ENCODE measurements around the gene ABCB8.
A peak's percentile ranks its signal among the peaks of the same experiment; 100 is the strongest.

The ABCB8 gene

DNA sequence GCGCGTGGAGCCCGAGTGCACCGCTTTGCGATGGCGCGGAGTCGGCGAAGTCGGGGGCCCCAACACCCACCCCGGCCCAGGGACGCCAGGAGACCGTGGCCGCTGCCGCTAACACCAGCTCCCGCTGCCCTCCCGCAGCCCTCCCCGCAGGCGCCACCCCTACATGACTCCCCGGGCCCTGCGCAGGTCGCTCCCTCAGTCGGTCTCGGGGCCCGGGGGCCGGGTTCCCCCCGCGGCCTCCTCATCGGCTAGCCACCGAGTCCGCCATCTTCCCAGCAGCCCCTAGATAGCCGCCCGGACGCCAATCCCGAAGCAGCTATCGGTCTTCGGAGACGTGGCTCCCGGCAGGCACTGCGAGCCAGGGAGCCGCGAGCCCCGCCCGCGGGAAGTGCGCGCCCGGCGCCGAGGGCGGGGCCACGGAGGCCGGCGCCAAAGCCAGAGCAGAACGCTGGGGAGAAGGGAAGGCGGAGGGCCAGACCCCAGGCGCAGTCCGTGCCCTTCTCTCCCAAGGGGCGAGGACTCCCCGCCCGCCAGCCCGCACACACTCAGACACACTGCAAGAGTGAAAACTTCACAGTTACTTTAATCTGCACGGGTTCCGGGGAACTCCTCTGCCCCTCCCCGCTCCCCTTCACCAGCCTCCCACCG is 52.4 kb downstream of the ABCB8 start, which contains the start of gene FASTK:
TSS of gene FASTK (minus strand) at position 288 of the 648 bp plus-strand sequence. CDS start at position 245, 43 bp downstream.
- peak; percentile 92; the same call in 1 of the 2 replicates for TF ChIP-seq ZFX (IDR thresholded peaks at IDR 0.05)
- TF ChIP-seq, protein P1, sequence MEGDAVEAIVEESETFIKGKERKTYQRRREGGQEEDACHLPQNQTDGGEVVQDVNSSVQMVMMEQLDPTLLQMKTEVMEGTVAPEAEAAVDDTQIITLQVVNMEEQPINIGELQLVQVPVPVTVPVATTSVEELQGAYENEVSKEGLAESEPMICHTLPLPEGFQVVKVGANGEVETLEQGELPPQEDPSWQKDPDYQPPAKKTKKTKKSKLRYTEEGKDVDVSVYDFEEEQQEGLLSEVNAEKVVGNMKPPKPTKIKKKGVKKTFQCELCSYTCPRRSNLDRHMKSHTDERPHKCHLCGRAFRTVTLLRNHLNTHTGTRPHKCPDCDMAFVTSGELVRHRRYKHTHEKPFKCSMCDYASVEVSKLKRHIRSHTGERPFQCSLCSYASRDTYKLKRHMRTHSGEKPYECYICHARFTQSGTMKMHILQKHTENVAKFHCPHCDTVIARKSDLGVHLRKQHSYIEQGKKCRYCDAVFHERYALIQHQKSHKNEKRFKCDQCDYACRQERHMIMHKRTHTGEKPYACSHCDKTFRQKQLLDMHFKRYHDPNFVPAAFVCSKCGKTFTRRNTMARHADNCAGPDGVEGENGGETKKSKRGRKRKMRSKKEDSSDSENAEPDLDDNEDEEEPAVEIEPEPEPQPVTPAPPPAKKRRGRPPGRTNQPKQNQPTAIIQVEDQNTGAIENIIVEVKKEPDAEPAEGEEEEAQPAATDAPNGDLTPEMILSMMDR (conservative IDR thresholded peaks at IDR 0.05), result no peak
- peak within 1 kb of the TSS; percentile 98 for H3K27ac ChIP-seq

- peak overlapping the region; percentile 98 for H3K27ac ChIP-seq
- TF ChIP-seq, protein P1 (conservative IDR thresholded peaks at IDR 0.05), result no peak
- TF ChIP-seq ZFX (IDR thresholded peaks at IDR 0.05), result peak; percentile 61; the same call in 1 of the 2 replicates
Observed at GRCh38 chr7:151081170-151082101, 53.2 kb downstream of the ABCB8 start.

GRCh38 chr7:151082141-151083070 is 54.2 kb downstream of the ABCB8 start:
- TF ChIP-seq, protein P1 (conservative IDR thresholded peaks at IDR 0.05), result no peak
- no peak for TF ChIP-seq ZFX (IDR thresholded peaks at IDR 0.05)
- H3K27ac ChIP-seq, result peak overlapping the region; percentile 98

- TF ChIP-seq, protein P1 (conservative IDR thresholded peaks at IDR 0.05), result no peak
- no peak for TF ChIP-seq ZFX (IDR thresholded peaks at IDR 0.05)
- peak within 1 kb of the TSS; percentile 98 for H3K27ac ChIP-seq
Observed at GRCh38 chr7:151083071-151083823, 55.0 kb downstream of the ABCB8 start, which contains the start of gene TMUB1. TSS of gene TMUB1 (minus strand) at chr7:151083493. CDS start at chr7:151082563, 930 bp downstream.

- H3K27ac ChIP-seq, result peak overlapping the region; percentile 98
- TF ChIP-seq, protein P1 (conservative IDR thresholded peaks at IDR 0.05), result no peak
- TF ChIP-seq ZFX (IDR thresholded peaks at IDR 0.05), result no peak
Observed at GRCh38 chr7:151083824-151084160, 55.5 kb downstream of the ABCB8 start.

GRCh38 chr7:151085329-151085690 is 57.1 kb downstream of the ABCB8 start:
- TF ChIP-seq ZFX (IDR thresholded peaks at IDR 0.05), result no peak
- TF ChIP-seq, protein P1 (conservative IDR thresholded peaks at IDR 0.05), result no peak
- peak overlapping the region; percentile 96 for H3K27ac ChIP-seq

All from C4-2B (cell line).